Measurements from ENCODE around the gene MRPL9.

The MRPL9 gene
- long read RNA-seq, donor 1, transcript MRPL9-211 (2 exons, 403 nt), result minor isoform, 7 of 93 reads
- long read RNA-seq, donor 1, transcript MRPL9-202 (7 exons, 1,296 nt), result major isoform, 52 of 93 reads
- long read RNA-seq, donor 1, transcript MRPL9-201 (6 exons, 882 nt), result minor isoform, 7 of 93 reads
- long read RNA-seq, donor 1, transcript MRPL9-203 (3 exons, 348 nt), result minor isoform, 6 of 93 reads
- long read RNA-seq, donor 1, partial matches to known transcripts, result 18 of 93 reads
- long read RNA-seq, donor 1, other reads (novel, unspliced or antisense), result 0 of 93 reads
- long read RNA-seq, donor 2, transcript MRPL9-202 (7 exons, 1,296 nt), result major isoform, 29 of 61 reads
- long read RNA-seq, donor 2, transcript MRPL9-203 (3 exons, 348 nt), result minor isoform, 9 of 61 reads
- long read RNA-seq, donor 2, transcript MRPL9-201 (6 exons, 882 nt), result minor isoform, 5 of 61 reads
- long read RNA-seq, donor 2, partial matches to known transcripts, result 16 of 61 reads
- long read RNA-seq, donor 2, other reads (novel, unspliced or antisense), result 0 of 61 reads
- long read RNA-seq, donor 3, transcript MRPL9-202 (7 exons, 1,296 nt), result major isoform, 12 of 22 reads
- long read RNA-seq, donor 3, partial matches to known transcripts, result 5 of 22 reads
- long read RNA-seq, donor 3, other reads (novel, unspliced or antisense), result 0 of 22 reads
- long read RNA-seq, donor 4, transcript MRPL9-202 (7 exons, 1,296 nt), result major isoform, 19 of 49 reads
- long read RNA-seq, donor 4, partial matches to known transcripts, result 22 of 49 reads
- long read RNA-seq, donor 4, other reads (novel, unspliced or antisense), result 0 of 49 reads
- long read RNA-seq, donor 5, transcript MRPL9-202 (7 exons, 1,296 nt), result major isoform, 28 of 46 reads
- long read RNA-seq, donor 5, transcript MRPL9-201 (6 exons, 882 nt), result minor isoform, 5 of 46 reads
- long read RNA-seq, donor 5, partial matches to known transcripts, result 8 of 46 reads
- long read RNA-seq, donor 5, other reads (novel, unspliced or antisense), result 0 of 46 reads
- long read RNA-seq, donor 6, transcript MRPL9-203 (3 exons, 348 nt), result minor isoform, 12 of 61 reads
- long read RNA-seq, donor 6, transcript MRPL9-202 (7 exons, 1,296 nt), result major isoform, 25 of 61 reads
- long read RNA-seq, donor 6, partial matches to known transcripts, result 19 of 61 reads
- long read RNA-seq, donor 6, other reads (novel, unspliced or antisense), result 0 of 61 reads
- long read RNA-seq, donor 7, transcript MRPL9-203 (3 exons, 348 nt), result minor isoform, 10 of 89 reads
- long read RNA-seq, donor 7, transcript MRPL9-202 (7 exons, 1,296 nt), result major isoform, 37 of 89 reads
- long read RNA-seq, donor 7, transcript MRPL9-211 (2 exons, 403 nt), result minor isoform, 5 of 89 reads
- long read RNA-seq, donor 7, transcript MRPL9-201 (6 exons, 882 nt), result minor isoform, 7 of 89 reads
- long read RNA-seq, donor 7, partial matches to known transcripts, result 29 of 89 reads
- long read RNA-seq, donor 7, other reads (novel, unspliced or antisense), result 0 of 89 reads
- long read RNA-seq, donor 8, transcript MRPL9-202 (7 exons, 1,296 nt), result major isoform, 27 of 44 reads
- long read RNA-seq, donor 8, transcript MRPL9-203 (3 exons, 348 nt), result minor isoform, 5 of 44 reads
- long read RNA-seq, donor 8, partial matches to known transcripts, result 6 of 44 reads
- long read RNA-seq, donor 8, other reads (novel, unspliced or antisense), result 0 of 44 reads

DNA sequence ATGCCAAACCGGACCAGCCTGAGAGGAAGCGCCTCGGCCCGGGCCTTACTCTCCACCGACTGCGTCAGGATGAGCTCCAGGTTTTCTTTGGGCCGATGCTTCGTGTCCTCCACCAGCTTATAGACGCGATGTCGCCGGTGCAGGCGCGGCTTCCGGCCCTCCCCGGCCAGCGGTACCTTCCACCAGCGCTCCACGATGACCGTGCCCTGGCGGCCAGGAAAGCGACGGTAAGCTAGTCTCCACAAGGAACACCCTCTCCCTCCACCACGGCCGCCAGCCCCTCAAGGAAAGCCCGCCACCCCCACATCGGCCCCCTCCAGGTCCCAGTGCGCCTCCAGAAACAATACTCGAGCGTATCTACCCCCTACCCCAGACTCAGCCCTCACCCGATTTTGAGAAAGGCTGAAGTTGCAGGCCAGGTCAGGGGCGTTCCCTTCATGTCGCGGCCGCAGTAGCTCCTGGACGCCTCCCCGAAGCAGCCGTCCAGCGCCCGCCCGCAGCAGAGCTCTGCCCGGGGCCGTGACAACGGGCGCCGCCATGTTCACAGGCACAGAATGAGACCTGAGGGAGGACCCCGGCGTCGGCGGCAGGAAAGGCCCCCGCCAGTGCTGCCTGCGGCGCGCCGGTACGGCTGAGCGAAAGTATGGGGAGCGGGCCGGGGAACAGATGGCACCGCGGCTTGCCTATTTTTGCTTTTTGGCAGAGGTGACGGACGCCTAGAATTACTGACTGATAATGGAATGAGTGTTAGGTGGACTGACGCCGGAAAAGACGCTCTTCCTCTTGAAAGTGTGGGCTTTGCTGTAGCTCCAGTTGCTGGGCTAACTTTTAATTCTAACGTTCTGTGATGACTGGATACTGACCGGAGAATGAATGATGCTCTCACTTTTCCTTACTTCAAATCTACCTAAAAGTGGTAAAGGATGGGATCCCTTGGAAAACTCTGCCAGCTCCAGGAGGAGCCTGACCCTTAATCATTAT lies at the start of gene MRPL9:
Gene MRPL9 (minus strand): TSS at position 556 of the 981 bp plus-strand sequence. CDS start 17 bp downstream, at position 539.
- DNase-seq, result peak; percentile 90

DNA sequence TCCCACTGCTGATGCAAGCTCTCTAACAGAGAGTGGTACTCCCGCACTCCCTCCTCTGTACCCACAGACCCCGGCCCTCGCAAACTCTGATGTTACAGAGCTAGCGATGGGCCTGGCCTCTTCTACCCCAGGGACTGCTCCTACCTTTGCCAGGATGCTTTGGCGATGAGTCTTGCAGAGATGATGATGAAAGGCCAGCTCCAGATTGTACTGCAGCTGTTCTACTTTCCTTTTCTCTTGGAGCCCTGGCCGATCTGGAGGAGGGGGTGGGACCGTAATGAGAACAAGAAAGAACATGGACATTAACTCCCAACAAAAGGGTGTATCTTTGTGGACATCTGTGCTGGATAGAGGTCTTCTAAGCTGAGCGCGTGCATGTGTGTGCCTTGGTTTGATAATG lies 47.9 kb upstream of the MRPL9 start:
- no peak for DNase-seq

DNA sequence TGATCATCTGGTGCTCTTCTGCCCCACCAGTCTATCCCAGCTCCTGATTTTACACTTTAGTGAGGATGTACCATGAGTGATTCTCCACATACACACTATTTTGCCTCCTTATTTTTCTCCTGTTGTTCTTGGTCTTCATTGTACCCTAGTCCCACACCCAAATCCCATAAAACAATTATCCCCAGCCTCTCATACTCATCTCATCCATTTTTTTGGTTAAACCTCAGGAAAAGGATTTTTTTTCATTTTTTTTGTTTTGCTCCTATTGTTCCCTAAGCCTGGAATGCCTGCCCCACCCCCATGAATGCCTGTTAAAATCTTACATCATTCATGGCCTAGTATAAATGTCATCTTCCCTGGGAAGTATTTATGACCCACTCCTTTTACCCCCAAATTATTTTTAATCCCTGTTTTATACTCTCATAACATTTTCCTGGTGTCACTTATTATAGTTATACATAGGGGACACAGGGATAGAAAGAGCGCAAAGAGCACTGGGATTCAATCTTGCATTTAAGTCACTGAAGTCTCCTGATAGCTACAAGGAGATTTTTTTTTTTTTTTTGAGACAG lies 46.8 kb upstream of the MRPL9 start:
- DNase-seq, result no peak

DNA sequence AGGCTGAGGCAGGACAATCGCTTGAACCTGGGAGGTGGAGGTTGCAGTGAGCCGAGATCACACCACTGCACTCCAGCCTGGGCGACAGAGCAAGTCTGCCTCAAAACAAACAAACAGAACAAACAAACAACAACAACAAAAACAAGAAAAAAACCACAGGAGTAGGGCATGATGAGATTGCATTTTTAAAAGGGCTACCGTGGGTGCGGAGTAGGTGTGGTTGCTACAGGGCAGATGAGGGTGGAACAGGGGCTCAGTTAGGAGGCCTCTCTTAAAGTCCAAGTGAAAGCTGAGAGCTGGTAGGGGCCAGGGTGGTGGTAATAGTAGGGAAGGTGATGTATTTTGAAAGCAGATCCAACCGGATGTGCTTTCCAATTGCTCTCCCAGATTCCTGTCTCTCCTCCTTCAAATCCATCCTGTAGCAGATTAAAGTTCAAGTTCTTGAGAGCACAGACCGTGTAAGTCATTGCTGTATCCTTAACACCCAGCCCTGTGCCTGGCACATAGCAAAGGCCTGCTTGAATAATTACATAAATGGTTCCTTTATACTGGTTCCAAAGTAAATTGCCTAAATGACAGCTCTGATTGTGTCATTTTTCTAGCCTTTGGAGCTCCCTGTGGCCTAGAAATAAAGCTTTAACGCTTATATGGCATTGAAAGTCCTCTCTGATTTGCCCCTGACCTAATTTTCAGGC lies 46.1 kb upstream of the MRPL9 start:
- no peak for DNase-seq

DNA sequence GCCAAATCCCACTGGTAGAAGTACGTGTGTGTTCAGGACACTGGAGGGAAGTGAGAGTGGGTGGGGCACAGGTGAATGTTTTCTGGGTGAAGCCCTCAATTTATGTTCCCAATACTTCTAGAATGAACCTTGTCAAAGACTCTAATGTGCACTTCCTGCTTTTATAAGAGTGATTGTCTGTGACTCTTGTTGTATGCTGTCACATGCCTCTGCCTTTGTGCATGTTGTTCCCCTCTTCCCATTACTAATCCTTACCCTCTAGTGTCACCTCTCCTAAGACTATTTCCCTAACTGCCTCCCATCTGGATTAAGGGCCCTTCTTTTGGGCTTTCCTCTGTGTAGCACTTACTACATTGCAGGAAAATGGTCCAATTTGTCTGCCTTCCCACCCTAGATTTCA lies 44.5 kb upstream of the MRPL9 start:
- no peak for DNase-seq

DNA sequence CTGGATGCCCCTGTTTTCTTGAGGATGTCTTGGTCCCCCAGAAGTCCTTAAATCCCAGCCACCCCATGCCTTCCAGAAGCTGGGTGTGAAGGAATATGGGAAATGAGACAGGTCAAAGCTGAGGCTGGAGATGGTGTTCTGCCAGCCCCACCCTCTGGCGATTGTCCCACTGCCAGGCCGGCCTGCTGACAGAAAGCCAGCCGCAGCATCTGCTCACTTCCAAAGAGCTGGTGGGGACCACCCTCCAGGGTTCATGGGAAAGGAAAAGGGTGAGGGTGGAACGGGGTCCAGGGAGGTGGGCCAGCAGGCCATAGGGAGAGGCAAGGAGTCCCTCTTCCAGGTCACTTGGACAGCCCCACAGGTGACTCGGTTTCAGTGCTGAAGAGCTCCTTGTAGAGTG lies 43.8 kb upstream of the MRPL9 start:
- no peak for DNase-seq

DNA sequence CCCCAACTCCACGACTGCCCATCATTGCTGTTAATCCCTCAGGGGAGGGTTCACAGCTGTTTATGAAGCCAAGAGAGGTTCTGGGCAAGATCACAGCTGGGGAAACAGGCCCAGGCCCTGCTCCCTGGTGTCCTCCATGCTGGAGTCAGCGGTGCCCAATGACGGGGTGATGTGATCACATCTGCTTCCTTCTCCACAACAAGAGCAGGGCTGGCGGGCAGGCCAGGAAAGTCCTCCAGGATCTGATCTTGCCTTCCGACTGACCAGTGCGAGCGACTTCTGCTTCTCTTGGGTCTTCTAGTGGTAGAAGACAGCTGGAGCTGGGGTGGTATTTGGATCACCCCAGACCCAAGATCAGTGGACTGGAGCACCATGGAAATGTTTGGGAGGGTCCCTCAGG lies 42.9 kb upstream of the MRPL9 start:
- no peak for DNase-seq

DNA sequence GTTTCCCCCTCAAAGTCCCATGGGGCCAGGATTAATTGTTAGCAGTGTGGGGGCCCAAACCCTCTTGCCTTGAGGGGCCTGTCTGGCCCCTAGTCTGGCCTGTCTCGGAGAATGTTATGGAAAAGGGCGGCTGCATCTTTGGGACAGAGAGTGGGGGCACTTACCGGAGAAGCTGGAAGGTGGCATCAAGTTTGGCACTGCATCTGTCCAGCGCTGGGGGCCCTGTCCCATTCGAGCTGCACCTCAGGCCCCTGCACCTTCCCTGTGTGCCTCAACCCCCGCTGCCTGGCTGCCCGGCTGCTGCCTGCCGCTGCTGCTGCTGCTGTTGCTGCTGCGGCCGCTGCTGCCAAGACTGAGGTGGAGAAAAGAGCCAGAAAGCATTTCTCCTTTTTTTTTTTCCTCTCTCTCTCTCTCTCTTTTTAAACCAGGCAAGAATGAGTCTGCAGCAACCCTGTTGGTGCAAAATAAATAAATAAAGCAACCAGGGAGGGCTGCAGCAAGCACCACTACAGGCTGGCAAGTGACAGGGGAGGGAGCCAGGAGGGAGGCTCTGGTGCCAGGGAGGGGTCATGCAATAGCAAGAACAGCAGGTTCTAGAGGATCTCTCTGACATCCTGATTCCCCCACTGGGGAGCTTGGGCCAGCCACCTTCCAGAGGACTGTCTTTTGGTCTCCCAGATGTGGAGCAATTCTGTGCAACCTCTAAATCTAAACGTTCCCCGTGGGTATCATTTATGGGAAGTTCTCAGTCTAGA lies 41.9 kb upstream of the MRPL9 start, which contains the start of gene LINGO4:
Gene LINGO4 (minus strand): TSS at position 354 of the 755 bp plus-strand sequence. CDS start 2,715 bp downstream, outside the sequence.
- DNase-seq, result no peak

DNA sequence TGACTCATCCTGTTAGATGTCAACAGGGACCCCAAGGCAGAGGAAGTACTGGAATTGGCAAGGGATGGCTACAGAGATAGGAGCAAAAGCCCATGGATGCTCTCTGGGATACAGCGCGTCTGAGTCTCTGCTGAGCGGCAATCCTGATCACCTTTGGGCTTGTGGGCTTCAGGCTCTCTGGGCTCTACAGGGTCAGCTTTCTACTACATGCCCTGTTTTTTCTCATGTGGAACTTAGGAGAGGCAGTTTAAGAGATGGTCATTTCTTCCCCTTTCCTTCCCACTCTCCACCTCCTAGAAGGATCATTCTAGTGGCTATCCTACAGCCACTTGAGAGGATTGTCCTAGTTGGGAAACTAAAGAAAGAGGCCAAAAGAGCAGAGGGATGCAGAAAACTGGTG lies 40.6 kb upstream of the MRPL9 start:
- DNase-seq, result no peak

DNA sequence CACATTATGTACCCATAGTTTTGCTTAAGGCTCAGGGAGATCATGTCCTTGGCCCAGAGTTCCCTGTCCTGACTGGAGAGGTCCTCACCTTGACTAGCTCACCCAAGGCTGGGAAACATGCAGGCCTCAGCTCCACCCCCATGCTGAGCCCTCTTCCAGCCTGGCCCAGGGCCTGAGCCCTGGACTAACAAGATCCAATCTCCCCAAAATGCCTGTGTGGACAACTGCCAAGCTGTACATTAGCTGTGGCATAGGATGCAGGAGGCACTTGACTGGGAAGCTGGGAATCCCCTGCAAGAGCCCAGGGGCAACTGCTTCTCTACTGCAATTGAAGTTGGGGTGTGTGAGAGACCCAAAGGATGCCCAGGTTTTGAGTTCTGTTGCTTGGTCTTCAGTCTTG lies 39.9 kb upstream of the MRPL9 start:
- DNase-seq, result no peak

DNA sequence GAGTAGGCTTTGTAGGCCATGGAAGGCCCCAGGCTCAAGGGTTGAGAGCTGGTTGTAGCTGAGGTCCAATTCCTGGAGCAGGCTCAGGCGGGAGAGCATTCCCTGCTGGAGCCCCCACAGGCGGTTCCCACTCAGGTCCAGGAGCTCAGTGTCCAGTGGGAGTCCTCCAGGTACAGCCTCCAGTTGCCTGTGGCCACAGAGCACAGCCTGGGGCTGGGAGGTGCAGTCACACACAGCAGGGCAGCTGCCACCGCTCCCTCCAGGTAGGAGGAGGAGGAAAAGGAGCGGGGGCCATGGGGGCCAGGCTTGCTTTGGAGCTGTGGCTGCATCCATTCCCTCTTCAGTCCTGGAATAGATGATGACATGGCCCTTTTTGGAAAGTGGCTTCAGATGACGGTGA lies 39.1 kb upstream of the MRPL9 start:
- DNase-seq, result no peak

DNA sequence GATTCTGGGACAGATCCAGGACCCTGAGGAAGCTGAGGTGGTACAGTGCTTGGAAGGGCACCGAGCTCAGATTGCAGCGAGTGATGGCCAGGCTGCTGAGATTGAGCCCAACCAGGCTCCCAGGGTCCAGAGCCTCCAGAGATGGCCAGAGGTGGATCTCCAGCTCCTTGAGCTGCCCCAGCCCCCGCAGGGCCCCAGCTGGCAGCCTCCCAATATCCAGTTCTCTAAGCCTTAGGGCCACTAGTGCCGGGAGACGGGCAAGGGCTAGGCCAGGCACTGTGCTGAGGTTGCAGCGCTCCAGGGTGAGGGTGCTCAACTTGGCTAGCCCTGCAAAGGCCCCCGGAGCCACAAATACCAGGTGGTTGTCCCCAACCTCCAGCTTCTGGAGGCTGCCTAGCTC lies 38.5 kb upstream of the MRPL9 start:
- DNase-seq, result no peak

DNA sequence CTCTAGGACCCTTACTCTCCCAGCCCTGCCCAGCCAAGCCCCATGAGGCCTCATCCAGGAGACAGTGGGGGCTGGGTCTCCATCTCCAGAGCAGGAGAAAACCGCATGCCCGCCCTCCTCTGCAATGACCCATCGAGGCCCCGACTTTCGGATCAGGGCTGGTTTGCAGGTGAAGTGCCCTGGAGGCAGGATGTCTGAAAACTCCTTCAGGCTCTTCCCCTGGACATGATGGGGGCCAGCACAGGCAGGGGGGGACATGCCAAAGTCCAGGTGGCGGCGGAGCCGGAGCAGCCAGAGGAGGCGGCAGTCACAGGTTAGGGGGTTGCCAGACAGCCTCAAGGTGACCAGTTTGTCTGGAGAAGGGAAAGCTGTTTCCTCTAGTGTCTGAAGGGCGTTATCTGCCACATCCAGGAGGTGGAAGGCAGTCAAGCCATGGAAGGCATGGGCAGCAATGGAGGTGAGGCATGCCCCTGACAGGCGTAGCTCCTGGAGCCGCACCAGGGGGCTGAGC lies 38.1 kb upstream of the MRPL9 start:
- no peak for DNase-seq

DNA sequence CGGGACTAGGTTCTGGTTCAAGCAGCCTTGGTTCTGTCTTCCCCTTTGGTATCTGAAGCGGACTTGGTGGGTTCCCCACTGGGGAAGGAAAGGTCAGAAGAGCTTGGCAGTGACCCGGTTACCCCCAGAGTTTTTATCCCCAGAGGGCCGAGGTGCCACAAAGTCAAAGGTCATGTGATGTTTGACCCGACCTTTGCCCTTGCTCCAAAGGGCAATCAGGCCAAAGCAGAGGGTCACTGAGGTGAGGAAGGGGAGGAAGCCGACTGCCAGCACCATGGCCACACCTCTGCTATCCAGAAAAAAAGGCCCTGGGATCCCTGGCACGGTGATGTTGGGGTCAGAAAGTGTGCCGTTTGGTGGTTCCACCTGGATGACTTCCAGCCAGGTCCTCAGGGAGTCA lies 37.5 kb upstream of the MRPL9 start:
- DNase-seq, result no peak

DNA sequence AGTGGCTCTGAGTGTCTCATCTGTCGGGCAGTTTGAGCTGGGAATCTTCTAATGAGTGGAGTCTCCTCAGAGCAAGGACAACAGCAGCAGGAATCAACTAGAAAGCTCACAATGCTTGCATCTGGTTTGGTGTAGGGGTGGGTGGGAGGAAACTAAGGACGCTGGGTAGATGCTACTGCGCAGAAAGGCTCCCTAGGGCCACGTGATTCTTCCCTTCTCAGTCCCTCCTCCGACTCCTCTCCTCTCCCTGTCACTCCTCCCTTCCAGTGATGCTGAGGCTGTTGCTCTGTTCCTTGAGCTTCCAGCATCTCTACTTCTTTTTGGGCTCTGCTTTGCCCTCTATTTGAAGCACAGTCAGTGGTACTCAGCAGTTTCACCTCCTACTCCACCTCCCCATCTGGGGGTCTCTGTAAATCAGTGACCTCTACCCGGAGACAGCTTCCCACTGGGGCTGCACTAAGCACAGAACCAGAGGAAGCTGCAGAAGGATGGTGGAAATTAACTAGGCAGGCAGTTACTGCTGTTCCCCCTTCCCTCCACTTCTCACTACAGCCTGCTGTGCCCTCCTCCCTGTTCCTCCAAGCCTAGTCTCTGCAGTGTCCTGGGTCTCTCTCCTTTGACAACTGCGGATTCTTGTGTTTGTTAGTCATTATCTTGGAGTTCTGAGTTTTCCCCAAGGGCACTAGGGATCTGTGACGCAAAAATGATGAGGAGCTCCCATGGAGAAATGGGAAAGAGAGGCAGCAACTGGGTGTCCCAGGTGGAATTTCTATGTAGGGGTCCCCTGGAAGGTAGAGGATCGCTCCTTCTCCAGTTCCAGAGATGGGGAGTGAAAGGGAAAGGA lies 36.1 kb upstream of the MRPL9 start:
- DNase-seq, result no peak

DNA sequence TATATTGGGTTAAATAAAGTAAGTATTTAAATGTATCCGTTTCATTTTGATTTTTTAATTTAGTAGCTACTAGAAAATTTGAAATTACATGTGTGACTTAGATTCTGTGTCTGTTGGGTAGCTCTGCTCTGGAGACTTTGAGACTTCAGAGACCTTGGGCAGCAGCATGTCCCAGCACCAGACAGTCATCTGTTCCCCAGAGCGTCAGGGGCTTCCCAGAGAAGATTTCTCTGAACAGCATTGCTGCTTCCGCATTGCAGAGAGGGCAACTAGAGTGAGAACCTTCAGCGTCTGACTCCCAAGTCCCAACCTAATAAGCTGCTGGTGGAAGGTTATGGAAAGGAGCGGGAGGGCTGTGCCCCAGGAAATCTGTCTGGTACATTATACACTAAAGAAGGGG lies 35.3 kb upstream of the MRPL9 start:
- no peak for DNase-seq

DNA sequence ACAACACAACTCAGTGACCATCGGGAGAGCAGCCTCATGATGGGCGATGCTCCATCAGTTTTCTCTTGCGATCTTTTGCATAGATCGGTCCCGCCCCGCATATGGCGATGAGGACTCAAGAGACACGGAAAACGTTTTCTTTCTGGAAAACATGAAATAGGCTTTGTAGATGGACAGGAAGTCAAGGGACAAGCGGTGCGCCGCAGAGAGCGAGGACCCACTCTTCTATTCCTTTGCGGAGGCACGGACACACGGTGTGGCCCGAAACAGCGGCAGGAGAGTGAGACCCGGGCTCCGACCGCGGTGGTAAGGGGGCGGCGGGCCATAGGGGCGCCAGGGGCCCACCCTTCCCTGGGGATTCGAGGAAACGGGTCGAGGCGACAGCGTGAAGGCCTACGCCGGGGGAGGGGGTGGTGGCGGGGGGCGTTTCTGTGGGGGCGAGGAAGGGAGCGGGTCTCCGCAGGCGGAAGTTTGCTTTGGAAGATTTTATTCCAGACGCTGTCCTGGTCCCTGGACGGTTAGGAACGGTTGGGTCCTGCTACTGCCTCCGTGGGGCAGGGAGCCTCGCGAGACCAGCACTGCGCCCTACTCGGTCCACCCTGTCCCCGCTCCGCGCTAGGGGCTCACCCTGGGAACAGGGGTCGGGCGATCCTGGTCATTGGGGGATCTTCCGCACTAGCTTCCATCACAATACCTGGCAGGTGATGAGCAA lies 27.8 kb upstream of the MRPL9 start:
- DNase-seq, result no peak
